ENCODE results near the gene OLFM4.

Gene OLFM4

GRCh38 chr13:53028637-53029203 lies at the start of gene OLFM4:
Gene OLFM4 (plus strand): TSS chr13:53028813. CDS start chr13:53028837, 24 bp downstream.
- Histone ChIP-seq H3K36me3 (ENCODE audit: control insufficient read depth, insufficient read depth, low read length) (no peaks in the 10 kb centered on the region), H3K4me3 (replicated peaks; ENCODE audit: low read depth, low read length) (no peak within 1 kb of the TSS), H3K27me3 (replicated peaks; ENCODE audit: control insufficient read depth, insufficient read depth, low read length) (no peaks in the 10 kb centered on the region; the same call in none of the 2 replicates)
- DNase-seq (ENCODE audit: extremely low read depth, insufficient read length) = no peak
- no peak for TF ChIP-seq CTCF (IDR thresholded peaks at IDR 0.05; ENCODE audit: insufficient read depth, low read length, poor library complexity, severe bottlenecking)

DNA sequence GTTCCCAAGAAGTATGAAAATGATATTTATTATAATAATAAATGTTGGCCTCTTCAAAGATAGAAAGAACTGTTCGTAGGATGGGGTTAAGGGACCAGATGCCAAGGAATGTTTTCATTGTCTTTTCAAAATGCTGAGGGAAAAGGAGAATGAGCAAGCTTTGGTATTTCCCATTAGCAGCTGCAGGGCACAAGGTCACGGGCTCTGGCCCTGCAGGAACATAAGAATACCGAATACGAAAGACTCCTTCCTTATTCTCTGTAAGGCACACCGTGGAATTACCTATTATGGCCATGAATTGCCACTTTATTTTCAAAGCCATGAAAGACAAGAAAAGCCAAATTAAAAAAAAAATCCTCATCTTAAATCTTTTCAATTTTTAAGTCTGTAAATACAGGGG lies 49.6 kb upstream of the OLFM4 start:
- TF ChIP-seq CTCF (IDR thresholded peaks at IDR 0.05; ENCODE audit: insufficient read depth, low read length, poor library complexity, severe bottlenecking) = no peak
- H3K27me3 ChIP-seq (replicated peaks; ENCODE audit: control insufficient read depth, insufficient read depth, low read length) = no peaks in the 10 kb centered on the region
- H3K36me3 ChIP-seq (ENCODE audit: control insufficient read depth, insufficient read depth, low read length) = no peaks in the 10 kb centered on the region
- no peak for DNase-seq (ENCODE audit: extremely low read depth, insufficient read length)
- H3K4me3 ChIP-seq (replicated peaks; ENCODE audit: low read depth, low read length) = no peak overlapping the region

DNA sequence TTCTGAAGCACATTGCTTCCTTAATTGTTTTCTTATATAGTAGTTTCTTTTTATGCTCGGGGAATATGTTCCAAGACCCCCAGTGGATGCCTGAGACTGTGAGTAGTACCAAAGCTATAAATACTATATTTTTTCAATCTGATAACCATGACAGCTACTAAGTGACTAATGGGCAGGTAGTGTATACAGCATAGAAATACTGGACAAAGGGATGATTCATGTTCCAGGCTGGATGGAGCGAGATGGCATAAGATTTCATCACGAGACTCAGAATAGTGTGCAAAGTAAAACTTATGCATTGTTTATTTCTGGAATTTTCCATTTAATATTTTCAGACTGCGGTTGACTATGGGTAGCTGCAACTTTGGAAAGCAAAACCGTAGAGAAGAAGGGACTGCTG lies 47.9 kb upstream of the OLFM4 start:
- Histone ChIP-seq H3K4me3 (replicated peaks; ENCODE audit: low read depth, low read length) (no peak overlapping the region), H3K36me3 (ENCODE audit: control insufficient read depth, insufficient read depth, low read length) (no peaks in the 10 kb centered on the region), H3K27me3 (replicated peaks; ENCODE audit: control insufficient read depth, insufficient read depth, low read length) (no peaks in the 10 kb centered on the region)
- no peak for TF ChIP-seq CTCF (IDR thresholded peaks at IDR 0.05; ENCODE audit: insufficient read depth, low read length, poor library complexity, severe bottlenecking)
- DNase-seq (ENCODE audit: extremely low read depth, insufficient read length) = no peak

- no peak for TF ChIP-seq CTCF (IDR thresholded peaks at IDR 0.05; ENCODE audit: insufficient read depth, low read length, poor library complexity, severe bottlenecking)
- no peak for DNase-seq (ENCODE audit: extremely low read depth, insufficient read length)
- Histone ChIP-seq H3K36me3 (ENCODE audit: control insufficient read depth, insufficient read depth, low read length) (no peaks in the 10 kb centered on the region), H3K27me3 (replicated peaks; ENCODE audit: control insufficient read depth, insufficient read depth, low read length) (no peaks in the 10 kb centered on the region), H3K4me3 (replicated peaks; ENCODE audit: low read depth, low read length) (no peak overlapping the region)
These were observed 44.8 kb upstream of the OLFM4 start for GRCh38 chr13:52983836-52984235.

DNA sequence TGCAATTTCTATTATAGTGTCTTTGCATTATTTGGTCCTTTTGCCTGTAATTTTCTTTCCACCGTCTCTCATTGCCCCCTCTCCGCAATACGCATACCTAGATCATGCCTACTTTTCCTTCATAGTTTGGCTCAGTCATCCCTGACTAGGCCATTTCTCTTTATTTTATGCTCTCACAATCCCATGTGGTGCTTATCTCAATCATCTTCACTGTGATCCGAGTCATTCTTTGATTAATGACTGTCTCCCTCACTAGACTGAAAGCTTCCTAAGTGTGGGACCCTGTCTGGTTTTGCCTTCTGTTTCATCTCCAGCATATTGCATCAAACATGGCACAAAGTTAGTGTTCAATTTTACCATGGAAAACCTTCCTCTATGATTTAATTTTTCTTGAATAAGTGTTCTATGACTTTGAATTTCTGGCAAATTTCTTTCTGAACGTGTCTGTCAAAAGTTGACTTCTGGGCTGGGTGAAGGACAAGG lies 43.7 kb upstream of the OLFM4 start:
- no peak for DNase-seq (ENCODE audit: extremely low read depth, insufficient read length)
- Histone ChIP-seq H3K27me3 (replicated peaks; ENCODE audit: control insufficient read depth, insufficient read depth, low read length) (no peaks in the 10 kb centered on the region), H3K36me3 (ENCODE audit: control insufficient read depth, insufficient read depth, low read length) (no peaks in the 10 kb centered on the region), H3K4me3 (replicated peaks; ENCODE audit: low read depth, low read length) (no peak overlapping the region)
- no peak for TF ChIP-seq CTCF (IDR thresholded peaks at IDR 0.05; ENCODE audit: insufficient read depth, low read length, poor library complexity, severe bottlenecking)

Data from GM06990 (cell line).